GM12874 (cell line): ENCODE results near the gene ATXN2.

ENCODE experiments used
- TF ChIP-seq, protein P1 (sequence below): IDR thresholded peaks from 2 replicates; pipeline ENCODE4 v1.5.1; 2011; ENCODE audit warnings: low read depth, mild to moderate bottlenecking, control low read depth, low read length, moderate library complexity; ENCODE audit not compliant: insufficient read depth

ATXN2 gene

DNA sequence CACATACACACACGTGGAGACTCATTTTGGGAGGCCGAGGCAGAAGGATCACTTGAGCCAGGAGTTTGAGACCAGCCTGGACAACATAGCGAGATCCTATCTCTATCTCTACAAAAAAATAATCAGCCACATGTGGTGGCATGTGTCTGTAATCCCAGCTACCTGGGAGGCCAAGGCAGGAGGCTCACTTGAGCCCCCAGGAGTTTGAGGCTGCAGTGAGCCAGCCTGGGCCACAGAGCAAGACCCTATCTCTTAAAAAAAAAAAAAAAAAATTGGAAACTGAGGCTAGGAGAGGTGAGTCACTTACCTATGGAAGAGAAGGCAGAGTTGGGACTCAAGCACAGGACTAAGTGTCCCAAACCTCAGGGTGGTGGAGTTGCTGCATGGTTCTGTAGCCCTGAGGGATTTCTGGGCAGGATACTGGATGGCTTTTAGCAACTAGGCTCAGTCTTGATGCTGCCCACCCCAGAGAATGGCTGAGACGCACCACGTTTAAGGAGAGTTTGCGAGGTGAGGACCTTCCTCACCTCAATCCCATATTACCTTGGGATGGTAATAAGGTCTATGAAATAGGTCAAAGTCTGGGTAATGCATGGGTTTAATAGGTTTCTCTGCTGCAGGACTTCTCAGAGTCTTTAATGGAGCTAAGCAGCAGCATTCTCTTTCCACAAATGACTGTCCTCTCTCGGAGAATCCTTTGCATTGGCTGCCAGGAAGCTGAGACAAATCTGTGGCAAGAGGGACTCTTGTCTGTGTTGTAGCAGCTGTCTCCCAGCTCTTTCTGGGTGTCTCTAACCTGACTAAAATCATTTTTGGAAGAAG lies 157.8 kb downstream of the ATXN2 start:
- TF ChIP-seq, protein P1, sequence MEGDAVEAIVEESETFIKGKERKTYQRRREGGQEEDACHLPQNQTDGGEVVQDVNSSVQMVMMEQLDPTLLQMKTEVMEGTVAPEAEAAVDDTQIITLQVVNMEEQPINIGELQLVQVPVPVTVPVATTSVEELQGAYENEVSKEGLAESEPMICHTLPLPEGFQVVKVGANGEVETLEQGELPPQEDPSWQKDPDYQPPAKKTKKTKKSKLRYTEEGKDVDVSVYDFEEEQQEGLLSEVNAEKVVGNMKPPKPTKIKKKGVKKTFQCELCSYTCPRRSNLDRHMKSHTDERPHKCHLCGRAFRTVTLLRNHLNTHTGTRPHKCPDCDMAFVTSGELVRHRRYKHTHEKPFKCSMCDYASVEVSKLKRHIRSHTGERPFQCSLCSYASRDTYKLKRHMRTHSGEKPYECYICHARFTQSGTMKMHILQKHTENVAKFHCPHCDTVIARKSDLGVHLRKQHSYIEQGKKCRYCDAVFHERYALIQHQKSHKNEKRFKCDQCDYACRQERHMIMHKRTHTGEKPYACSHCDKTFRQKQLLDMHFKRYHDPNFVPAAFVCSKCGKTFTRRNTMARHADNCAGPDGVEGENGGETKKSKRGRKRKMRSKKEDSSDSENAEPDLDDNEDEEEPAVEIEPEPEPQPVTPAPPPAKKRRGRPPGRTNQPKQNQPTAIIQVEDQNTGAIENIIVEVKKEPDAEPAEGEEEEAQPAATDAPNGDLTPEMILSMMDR = no peak

DNA sequence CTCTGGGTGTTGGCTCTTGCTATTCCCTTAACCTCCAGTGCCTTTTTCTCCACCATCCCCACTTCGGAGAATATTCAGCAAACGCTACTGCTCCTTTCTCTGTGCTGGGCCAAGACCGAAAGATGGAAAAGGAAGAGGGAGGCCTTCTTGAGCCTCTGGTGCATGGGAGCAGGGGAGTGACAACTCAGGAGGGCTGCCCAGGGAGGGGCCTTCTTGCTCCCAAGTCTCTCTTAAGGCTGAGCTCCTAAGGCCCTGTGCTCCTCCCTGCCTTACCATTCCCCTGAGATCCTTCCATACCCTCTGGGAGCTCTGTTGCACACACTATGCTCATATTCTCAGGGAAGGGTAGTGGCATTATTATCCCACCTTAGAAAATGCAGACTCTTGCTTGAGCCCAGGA lies 158.5 kb downstream of the ATXN2 start:
- TF ChIP-seq, protein P1 = no peak

DNA sequence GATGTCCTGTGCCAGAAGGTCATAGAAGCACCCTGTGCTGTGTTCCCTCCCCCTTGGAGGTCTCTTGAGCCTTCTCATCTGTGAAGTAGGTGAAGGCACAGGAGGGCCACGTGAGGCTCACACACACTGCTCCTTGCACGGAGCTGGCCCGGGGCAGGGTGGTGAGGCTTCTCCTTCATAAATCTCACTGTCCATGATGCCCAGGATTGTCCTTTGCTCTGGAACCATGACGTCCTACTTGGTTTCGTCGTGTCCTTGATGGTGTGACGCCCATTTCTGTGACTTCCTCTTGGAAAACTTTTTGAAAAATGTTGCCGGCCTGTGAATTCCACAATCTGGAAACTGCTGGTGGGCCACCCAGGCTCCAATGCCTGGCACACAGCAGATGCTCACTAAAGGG lies 159.0 kb downstream of the ATXN2 start:
- TF ChIP-seq, protein P1 = no peak

DNA sequence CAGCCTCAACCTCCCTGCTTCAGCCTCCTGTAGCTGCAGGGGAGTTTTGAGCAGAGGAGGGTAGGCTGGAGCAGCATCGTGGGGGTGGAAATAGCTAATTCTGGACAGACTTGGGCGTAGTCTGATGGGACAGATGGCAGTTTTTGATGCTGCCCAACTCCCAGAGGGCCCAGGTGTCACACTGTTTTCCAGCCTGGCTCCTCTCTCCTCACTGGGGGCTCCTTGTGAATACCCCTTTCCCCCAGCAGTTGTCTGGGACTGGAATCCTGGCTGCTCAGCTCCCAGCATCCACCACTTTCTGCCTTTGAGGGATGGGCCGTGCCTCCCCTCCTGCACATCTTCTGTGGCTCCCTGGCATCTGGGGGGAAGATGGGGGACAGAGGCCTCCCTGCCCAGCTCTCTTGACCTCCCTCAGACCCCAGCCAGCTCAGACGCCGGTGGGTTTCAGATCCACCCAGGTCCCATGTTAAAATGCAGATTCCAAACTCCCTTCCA lies 159.4 kb downstream of the ATXN2 start:
- TF ChIP-seq, protein P1 = no peak

DNA sequence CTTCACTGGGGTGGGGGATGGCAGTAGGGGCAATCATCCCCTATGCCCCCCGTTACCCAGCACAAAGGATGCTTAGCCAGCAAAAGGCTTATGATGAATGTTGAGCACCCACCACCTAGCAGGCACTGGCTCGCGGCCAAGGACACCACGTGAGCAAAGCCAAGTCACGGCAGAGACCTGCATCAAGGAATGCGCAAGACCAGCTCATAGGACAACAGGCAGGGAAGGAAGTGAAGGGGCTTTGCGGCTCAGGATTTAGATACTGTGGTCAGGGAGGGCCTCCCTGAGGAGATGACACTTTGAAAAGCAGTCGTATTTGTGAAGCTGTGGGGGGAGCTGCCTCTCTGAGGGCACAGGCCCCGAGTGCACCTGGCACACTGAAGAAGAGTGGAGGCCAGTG lies 160.6 kb downstream of the ATXN2 start:
- TF ChIP-seq, protein P1 = no peak

DNA sequence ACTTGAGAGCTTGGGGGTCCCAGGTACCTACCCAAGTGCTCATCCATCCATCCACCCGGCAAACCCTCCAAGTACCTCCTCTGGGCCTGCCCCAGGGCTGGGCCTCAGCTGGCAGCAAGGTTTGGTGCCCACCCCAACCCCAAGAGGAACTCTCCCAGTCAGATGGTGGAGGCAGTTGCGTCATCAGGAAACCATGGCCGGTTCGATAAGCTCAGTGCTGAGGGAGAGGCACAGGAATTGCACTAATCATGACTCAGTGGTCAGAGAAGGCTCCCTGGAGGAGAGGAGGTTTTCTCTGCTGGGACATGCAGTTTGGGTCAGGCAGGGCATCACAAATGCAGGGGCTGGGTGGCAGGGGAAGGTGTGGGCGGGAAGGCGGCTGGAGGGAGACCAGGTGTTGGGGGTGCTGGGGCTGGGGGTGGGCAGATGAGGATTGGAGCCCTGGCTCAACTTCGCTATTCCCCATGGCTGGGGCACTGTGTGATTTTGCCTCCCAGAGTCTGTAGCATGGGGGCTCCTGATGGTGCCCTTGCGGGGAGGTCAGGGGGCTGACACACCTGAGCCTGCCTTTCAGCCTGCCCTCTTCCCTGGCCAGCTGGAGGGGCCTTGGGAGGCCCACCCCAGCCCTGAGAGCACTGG lies 161.2 kb downstream of the ATXN2 start:
- TF ChIP-seq, protein P1 = no peak

DNA sequence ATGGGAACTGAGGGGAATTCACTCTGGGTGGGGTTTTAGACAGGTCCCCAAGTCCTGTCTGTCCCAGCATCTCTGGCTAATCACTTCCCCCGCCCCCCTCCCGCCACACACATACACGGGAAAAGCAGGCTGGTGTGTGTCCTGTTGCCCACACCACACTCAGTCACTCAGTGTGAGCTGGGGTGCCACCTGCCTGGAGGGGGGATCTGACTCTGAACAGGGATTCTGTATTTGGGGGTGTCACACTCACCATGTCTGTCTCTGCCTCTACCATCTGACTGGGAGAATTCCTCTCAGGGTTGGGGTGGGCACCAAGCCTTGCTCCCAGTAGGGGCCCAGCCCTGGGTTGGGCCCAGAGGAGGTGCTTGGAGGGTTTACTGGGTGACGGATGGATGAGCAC lies 162.3 kb downstream of the ATXN2 start:
- TF ChIP-seq, protein P1 = no peak
